Fibroblast of villous mesenchyme (primary cell): ENCODE measurements around the gene KLHL14. TPM values are rescaled to one million over a fixed set of nuclear protein-coding genes. Genes with fewer than 3 reads are reported as not detected.

ENCODE experiments used
- DNase-seq: peaks from one replicate; pipeline ENCODE4 v3.0.0-alpha.2; 2010; ENCODE audit warnings: low read depth
- H3K4me3 ChIP-seq: 2 replicates; pipeline ENCODE4 v1.5.1; 2011; ENCODE audit warnings: low read depth, mild to moderate bottlenecking, low read length
- total RNA-seq: library from RNA; depleted of rRNA; stranded (reverse); fragments of >200 nt; gene quantifications from 2 replicates; pipeline ENCODE4 v1.2.3, GENCODE V29; 2012
- TF ChIP-seq, protein P1 (sequence below): IDR thresholded peaks from 2 replicates; pipeline ENCODE4 v1.5.1; 2012; ENCODE audit warnings: low read depth, mild to moderate bottlenecking, low read length; ENCODE audit not compliant: insufficient read depth

The KLHL14 gene
- total RNA-seq, 1 donor: not detected

GRCh38 chr18:32684940-32685339, 87.9 kb downstream of the KLHL14 start:
- no peak overlapping the region for H3K4me3 ChIP-seq
- TF ChIP-seq, protein P1, sequence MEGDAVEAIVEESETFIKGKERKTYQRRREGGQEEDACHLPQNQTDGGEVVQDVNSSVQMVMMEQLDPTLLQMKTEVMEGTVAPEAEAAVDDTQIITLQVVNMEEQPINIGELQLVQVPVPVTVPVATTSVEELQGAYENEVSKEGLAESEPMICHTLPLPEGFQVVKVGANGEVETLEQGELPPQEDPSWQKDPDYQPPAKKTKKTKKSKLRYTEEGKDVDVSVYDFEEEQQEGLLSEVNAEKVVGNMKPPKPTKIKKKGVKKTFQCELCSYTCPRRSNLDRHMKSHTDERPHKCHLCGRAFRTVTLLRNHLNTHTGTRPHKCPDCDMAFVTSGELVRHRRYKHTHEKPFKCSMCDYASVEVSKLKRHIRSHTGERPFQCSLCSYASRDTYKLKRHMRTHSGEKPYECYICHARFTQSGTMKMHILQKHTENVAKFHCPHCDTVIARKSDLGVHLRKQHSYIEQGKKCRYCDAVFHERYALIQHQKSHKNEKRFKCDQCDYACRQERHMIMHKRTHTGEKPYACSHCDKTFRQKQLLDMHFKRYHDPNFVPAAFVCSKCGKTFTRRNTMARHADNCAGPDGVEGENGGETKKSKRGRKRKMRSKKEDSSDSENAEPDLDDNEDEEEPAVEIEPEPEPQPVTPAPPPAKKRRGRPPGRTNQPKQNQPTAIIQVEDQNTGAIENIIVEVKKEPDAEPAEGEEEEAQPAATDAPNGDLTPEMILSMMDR: no peak
- no peak for DNase-seq

- DNase-seq: no peak
- H3K4me3 ChIP-seq: no peak overlapping the region
- TF ChIP-seq, protein P1: no peak
Measured at GRCh38 chr18:32684096-32684495, 88.7 kb downstream of the KLHL14 start.

- DNase-seq: no peak
- no peak overlapping the region for H3K4me3 ChIP-seq
- TF ChIP-seq, protein P1: no peak
Measured at GRCh38 chr18:32683044-32683443, 89.8 kb downstream of the KLHL14 start.

GRCh38 chr18:32677578-32677977, 95.2 kb downstream of the KLHL14 start:
- TF ChIP-seq, protein P1: no peak

GRCh38 chr18:32674491-32674890, 98.3 kb downstream of the KLHL14 start:
- DNase-seq: no peak
- H3K4me3 ChIP-seq: no peak overlapping the region
- TF ChIP-seq, protein P1: no peak

More at GRCh38 chr18:32677578-32677977, 95.2 kb downstream of the KLHL14 start:
- no peak overlapping the region for H3K4me3 ChIP-seq
- no peak for DNase-seq

DNA sequence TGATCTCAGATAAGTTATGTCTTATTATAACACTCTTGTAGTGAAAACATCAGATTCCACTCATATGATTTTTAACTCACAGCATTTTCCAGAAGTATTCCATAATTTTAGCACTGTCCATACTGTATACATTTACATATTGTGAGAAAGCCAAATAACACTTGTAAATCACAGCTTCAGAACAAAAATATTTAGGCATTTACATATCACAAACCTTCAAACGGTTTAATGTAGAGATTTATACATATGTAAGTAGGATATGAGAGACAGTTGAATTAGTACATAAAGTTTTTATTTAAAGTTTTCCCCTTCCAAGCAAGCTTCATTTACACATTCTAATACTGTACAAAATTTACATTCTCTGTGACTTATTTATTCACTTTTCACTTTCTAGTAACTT, 100.4 kb downstream of the KLHL14 start:
- DNase-seq: no peak
- TF ChIP-seq, protein P1: no peak
- no peak overlapping the region for H3K4me3 ChIP-seq

- no peak for DNase-seq
- TF ChIP-seq, protein P1: no peak
- H3K4me3 ChIP-seq: no peak overlapping the region
Measured at GRCh38 chr18:32670727-32671126, 102.1 kb downstream of the KLHL14 start.
